NCI-H2196 (cell line): ENCODE measurements around the gene HSDL1.

ENCODE experiments used
- DNase-seq: peaks from one replicate; lab custom pipeline; 2025; ENCODE audit not compliant: unreplicated experiment; lab: John Stamatoyannopoulos, UW

The HSDL1 gene

DNA sequence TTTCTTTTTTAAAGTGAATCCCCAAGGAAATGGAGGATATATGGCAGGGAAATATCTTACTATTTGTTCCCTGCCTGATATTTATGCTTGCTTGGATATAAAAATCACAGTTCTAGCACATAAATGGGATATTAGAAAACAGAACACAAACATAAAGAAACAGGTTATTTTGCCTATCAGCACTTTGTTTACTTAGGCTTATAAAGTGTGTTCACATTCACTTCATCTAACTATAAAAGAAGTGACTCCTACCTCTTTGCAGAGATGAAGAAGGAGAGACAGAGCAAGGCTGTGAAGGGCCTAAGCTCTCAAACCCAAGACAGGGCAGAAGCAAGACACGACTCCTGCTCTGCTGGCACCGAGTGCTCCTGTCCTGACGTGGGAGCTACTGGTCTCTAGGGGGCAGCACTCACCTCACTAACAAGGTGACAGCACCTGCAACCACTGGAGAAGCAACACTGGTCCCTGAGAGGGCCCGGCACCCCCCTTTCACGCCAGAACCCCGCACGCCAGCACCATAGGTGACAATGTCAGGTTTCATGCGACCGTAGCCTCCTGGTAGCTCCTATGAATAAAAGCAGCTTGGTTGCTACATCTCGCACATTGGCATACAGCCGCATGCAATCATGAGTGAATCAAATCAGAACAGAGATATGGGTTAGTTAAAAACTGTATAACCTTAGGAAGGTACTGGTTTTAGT, 60.3 kb downstream of the HSDL1 start:
- DNase-seq, result peak; percentile 57

DNA sequence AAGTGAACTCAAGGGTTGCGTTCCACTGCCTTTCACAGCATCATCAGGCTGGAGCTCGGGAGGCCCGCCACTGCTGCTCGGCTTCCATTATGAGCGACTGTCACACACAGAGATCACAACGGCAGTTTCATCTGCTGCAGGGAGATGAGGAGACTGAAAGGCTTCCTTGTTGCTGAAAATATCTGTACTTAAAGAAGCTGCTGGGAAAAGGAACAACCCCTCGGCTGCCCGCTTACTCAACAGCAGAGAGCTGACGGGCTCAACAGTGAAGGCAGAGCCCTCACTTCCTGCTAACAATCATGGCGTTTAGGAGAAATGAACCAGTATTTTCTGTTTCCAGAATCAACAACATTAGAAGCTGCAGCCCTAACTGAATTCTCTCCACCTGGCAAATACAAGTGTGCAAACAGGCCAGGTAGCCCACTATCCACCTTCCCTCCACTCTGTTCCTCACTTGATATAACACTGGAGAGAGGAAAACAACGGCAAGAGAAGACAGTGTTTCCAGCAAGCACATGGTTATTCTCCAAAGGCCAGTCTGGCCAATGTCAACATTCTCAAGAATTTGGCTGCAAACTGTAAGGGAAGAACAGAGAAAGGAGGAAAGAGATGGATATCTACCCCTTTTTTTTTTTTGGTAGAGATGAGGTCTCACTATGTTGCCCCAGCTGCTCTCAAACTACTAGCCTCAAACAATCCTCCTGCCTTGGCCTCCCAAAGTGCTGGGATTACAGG, 62.0 kb downstream of the HSDL1 start:
- no peak for DNase-seq

DNA sequence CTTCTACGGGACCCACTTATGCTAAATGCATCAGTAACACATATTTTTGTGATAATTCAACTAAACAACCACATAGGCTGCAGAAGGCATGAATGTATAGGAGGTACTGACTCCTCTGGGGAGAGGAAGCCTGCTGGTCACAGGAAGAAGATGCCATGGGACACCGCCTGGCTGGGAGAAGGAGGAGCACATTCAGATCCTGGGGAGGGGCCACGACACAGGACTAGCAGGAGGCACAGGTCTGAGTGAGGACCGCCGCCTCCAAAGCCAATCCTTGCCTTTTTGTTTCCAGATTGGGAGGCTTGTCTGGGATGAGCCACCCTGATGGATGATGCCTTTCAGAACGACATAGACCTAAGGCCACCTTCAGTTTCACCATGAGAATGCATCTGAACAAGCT, 62.9 kb downstream of the HSDL1 start:
- DNase-seq, result no peak

DNA sequence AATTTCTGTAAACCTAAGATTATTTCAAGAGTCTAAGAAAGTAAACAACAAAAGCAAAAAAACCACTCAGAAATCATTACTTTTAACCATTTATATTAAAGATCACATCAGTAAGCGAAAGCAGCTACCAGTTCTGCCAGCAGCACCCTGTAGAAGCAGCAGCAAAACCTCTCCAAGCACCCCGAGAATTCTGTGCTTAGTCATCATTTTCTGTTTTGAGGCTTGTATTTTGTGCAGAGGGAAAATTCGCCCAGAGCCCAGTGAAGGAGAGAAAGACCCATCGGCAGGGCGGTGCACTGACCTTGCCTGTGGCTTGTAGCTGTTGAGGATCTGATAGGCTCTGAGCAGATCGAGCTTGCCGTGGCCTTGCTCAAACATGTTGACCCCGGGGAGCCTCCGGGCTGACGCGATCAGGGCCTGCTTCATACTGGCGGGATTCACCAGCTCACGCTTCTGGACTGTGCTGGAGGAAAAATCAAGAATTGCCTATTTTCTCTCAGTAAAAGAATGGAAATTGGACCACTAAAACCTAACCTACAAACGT, 63.5 kb downstream of the HSDL1 start:
- DNase-seq, result no peak

DNA sequence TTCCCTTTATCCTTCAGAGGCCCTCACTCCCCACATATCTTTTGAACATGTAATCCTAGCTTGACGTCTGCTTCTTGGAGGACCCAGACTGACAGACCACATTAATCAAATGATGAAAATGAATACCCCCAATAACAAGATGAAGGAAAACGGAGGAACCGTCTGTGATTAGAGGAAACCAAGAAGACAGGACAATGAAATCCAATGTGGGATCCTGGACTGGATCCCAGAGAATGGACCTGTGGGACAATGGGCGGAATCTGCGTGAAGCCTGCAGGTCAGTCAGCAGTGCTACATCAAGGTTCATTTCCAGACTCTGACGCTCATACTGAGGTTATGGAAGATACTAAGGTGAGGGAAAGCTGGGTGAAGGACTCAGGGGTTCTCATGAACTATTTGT, 64.2 kb downstream of the HSDL1 start:
- DNase-seq, result no peak

DNA sequence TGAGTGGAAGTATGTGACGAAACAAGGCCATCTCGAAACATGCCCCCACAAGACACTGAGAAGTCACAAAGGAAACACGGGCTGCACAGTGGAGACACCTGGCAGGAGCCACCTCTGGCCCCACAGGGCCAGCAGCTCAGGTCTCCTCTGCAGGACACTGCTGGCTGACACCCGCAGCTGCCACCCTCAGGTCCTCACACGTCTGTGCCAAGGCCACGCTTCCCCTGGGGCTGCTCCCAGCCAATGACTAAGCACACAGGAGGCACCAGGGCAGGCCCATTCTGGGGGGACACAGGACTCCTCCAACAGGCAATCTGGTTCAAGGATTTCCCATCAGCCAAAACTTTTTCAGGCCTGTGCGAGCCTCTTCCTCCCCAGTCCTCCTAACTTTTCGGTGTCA, 64.6 kb downstream of the HSDL1 start:
- no peak for DNase-seq

DNA sequence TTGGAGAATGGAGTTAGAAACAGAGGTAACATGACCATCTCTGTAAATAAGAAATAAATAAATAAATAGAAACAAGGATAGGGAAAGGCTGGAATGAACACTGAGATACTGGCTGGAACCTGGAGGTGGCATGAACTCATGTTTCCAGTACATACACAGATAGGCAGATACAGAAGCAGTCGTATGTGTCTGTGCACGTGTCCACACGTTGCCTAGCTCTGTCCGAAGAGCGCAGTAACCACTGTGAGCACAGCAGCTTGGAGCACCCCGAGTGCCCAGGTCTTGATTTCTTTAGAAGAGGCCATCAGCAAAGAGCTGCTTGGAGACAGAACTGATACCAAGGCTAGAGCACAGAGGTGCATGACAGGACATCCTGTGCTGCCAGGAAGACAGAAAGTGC, 65.3 kb downstream of the HSDL1 start:
- no peak for DNase-seq

DNA sequence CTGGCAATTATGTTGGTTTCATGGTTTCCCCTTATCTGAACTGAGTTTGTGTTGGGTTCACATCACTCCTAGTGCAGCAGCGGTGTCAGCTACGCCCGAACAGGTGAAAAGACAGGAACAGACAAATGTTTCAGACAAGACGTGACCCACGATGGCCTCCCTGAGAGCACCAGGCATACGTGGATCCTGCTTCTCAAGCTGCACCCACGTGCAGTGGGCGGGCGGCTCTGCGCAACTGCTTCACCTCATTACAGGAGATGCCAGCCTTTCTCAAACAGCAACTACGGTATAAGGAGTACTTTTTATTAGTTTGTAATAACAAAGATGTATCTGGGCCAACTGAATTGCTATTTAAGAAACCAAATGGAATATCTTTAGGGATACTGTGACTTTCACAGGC, 69.6 kb downstream of the HSDL1 start:
- DNase-seq, result no peak

DNA sequence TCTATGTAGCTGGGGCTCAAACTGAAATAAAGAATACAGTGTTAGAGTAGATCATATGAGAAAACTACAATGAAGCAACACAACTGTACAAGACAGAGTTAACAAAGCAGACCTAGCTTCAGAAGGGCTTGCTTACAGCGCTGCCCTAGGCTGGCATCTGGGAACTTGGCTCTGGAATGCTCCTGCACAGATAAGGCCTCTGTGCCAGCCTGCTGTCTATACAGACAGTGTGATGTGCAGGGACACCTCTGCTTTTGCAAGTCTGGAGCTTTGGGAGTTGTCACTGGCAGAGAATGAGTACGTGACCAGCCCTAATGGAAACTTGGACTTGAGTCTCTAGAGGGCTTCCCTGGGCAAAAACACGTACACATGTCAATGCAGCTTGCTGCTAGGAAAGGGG, 70.3 kb downstream of the HSDL1 start:
- no peak for DNase-seq
